GM23338 (cell line): ENCODE data around the gene CCBE1.

Experiments used
- CTCF ChIP-seq, 2 experiments: fragments of 200-600 bp in 1 of 2; sonication (generic) in 1 of 2; conservative IDR thresholded peaks; 2 replicates each; pipeline versions ENCODE4 v1.5.1 to v1.6.1; 2016 to 2017; ENCODE audit warnings: antibody characterized with exemption in 2 of 2, low read depth in 2 of 2, mild to moderate bottlenecking in 2 of 2, moderate library complexity in 1 of 2
- ETS1 ChIP-seq: IDR thresholded peaks from 2 replicates; pipeline ENCODE4 v1.6.1; 2016; ENCODE audit warnings: antibody characterized with exemption
- EZH2 ChIP-seq: fragments of 200-600 bp; sonication (generic); IDR thresholded peaks from one replicate; pipeline ENCODE4 v1.8.0; 2017; ENCODE audit warnings: antibody characterized with exemption, mild to moderate bottlenecking, low read depth; ENCODE audit not compliant: unreplicated experiment
- EZH2phosphoT487 ChIP-seq: fragments of 200-600 bp; sonication (generic); IDR thresholded peaks from one replicate; pipeline ENCODE4 v1.8.1; 2018; ENCODE audit warnings: antibody characterized with exemption; ENCODE audit not compliant: unreplicated experiment
- JUNB ChIP-seq: IDR thresholded peaks from one replicate; pipeline ENCODE4 v1.6.1; 2016; ENCODE audit warnings: antibody characterized with exemption; ENCODE audit not compliant: unreplicated experiment
- POLR2AphosphoS5 ChIP-seq: IDR thresholded peaks from 2 replicates; pipeline ENCODE4 v1.6.1; 2016; ENCODE audit warnings: antibody characterized with exemption, low read depth
- REST ChIP-seq: IDR thresholded peaks from one replicate; pipeline ENCODE4 v1.6.1; 2018; ENCODE audit warnings: antibody characterized with exemption; ENCODE audit not compliant: unreplicated experiment

- TF ChIP-seq EZH2phosphoT487 (no peak), CTCF (conservative IDR thresholded peaks at IDR 0.05; ENCODE audit: low read depth in 2 of 2) (no peak), POLR2AphosphoS5 (no peak), EZH2 (no peak), REST (no peak), JUNB (no peak), ETS1 (no peak)
These were observed 277.0 kb downstream of the CCBE1 start for GRCh38 chr18:59420244-59420643.
